SK-N-SH (cell line): ENCODE measurements around the gene KRTAP10-1. TPM values are rescaled to one million over a fixed set of nuclear protein-coding genes. Genes with fewer than 3 reads are reported as not detected.
A peak's percentile ranks its signal among the peaks of the same experiment; 100 is the strongest.

ENCODE experiments used
- CTCF ChIA-PET: fragments of 300-600, 350-600 bp; formaldehyde crosslinking; extraction: SDS; loops from one replicate; lab custom pipeline; 2021; lab: Yijun Ruan, JAX
- POLR2A ChIA-PET: fragments of 350-600 bp; sonication (Branson Sonifier 250); formaldehyde crosslinking; extraction: SDS; loops from one replicate; lab custom pipeline; 2020; ENCODE audit warnings: antibody characterized with exemption, inconsistent platforms; lab: Yijun Ruan, JAX
- DNase-seq: peaks from one replicate; pipeline ENCODE4 v3.0.0; 2012
- H2AFZ ChIP-seq: fragments of 200-600 bp; sonication (generic); 2 replicates; pipeline ENCODE4 v1.8.1; 2016; ENCODE audit warnings: antibody characterized with exemption, mild to moderate bottlenecking, low read depth
- H3F3A ChIP-seq: fragments of 200-600 bp; sonication (generic); replicated peaks from 2 replicates; pipeline ENCODE3; 2016; ENCODE audit warnings: antibody characterized with exemption, mild to moderate bottlenecking; ENCODE audit not compliant: insufficient read depth
- H3K27ac ChIP-seq, 2 experiments: fragments of 200-500 bp in 1 of 2; fragments of 200-600 bp in 1 of 2; sonication (Bioruptor generic) in 1 of 2; sonication (generic), shearing (Covaris generic) in 1 of 2; 2 replicates each; pipeline versions ENCODE4 v1.5.1 to v1.6.1; 2014 to 2016; ENCODE audit warnings: low read depth in 2 of 2, inconsistent platforms in 1 of 2, low read length in 1 of 2, mild to moderate bottlenecking in 1 of 2, mixed read lengths in 1 of 2
- H3K27me3 ChIP-seq: fragments of 200-600 bp; sonication (generic), shearing (Covaris generic); 2 replicates; pipeline ENCODE4 v1.6.1; 2016; ENCODE audit warnings: mixed run types; ENCODE audit not compliant: insufficient read depth
- H3K36me3 ChIP-seq, 2 experiments: fragments of 200-500 bp in 1 of 2; fragments of 200-600 bp in 1 of 2; sonication (Bioruptor generic) in 1 of 2; sonication (generic) in 1 of 2; replicated peaks in 1 of 2; 2 replicates each; pipeline versions ENCODE3 to v1.5.1; 2014 to 2016; ENCODE audit warnings: low read length in 1 of 2, mild to moderate bottlenecking in 1 of 2; ENCODE audit not compliant: insufficient read depth in 2 of 2, control insufficient read depth in 1 of 2
- H3K4me1 ChIP-seq, 2 experiments: fragments of 200-500 bp in 1 of 2; fragments of 200-600 bp in 1 of 2; sonication (Bioruptor generic) in 1 of 2; sonication (generic), shearing (Covaris generic) in 1 of 2; 2 replicates each; pipeline versions ENCODE4 v1.5.1 to v1.6.1; 2014 to 2016; ENCODE audit warnings: low read depth in 1 of 2, low read length in 1 of 2, mixed run types in 1 of 2; ENCODE audit not compliant: insufficient read depth in 2 of 2, control insufficient read depth in 1 of 2
- H3K4me2 ChIP-seq: fragments of 200-600 bp; sonication (generic), shearing (Covaris generic); 2 replicates; pipeline ENCODE4 v1.6.1; 2017; ENCODE audit warnings: mixed run types
- H3K4me3 ChIP-seq, 2 experiments: fragments of 200-500 bp in 1 of 2; fragments of 200-600 bp in 1 of 2; sonication (Bioruptor generic) in 1 of 2; sonication (generic), shearing (Covaris generic) in 1 of 2; 2 replicates each; pipeline versions ENCODE4 v1.5.1 to v1.8.1; 2014 to 2016; ENCODE audit warnings: low read depth in 2 of 2, inconsistent platforms in 1 of 2, low read length in 1 of 2, mild to moderate bottlenecking in 1 of 2, mixed read lengths in 1 of 2, moderate library complexity in 1 of 2
- H3K79me2 ChIP-seq: fragments of 200-600 bp; sonication (generic); 2 replicates; pipeline ENCODE4 v1.8.1; 2017; ENCODE audit warnings: mild to moderate bottlenecking; ENCODE audit not compliant: insufficient read depth
- H3K9ac ChIP-seq: fragments of 200-600 bp; sonication (generic); 2 replicates; pipeline ENCODE4 v1.6.1; 2017; ENCODE audit warnings: mixed run types
- H3K9me2 ChIP-seq: fragments of 200-600 bp; sonication (generic); 2 replicates; pipeline ENCODE4 v1.6.1; 2017; ENCODE audit warnings: mixed run types
- H3K9me3 ChIP-seq: fragments of 200-600 bp; sonication (generic); 2 replicates; pipeline ENCODE4 v1.6.1; 2017; ENCODE audit warnings: mixed run types, mild to moderate bottlenecking, moderate library complexity
- H4K20me1 ChIP-seq: fragments of 200-600 bp; sonication (generic); 2 replicates; pipeline ENCODE4 v1.6.1; 2017; ENCODE audit warnings: mild to moderate bottlenecking, mixed run types; ENCODE audit not compliant: insufficient read depth
- CHD2 ChIP-seq: fragments of 150-350 bp; IDR thresholded peaks from 2 replicates; pipeline ENCODE4 v1.6.1; 2018; ENCODE audit warnings: low read length; ENCODE audit not compliant: partially characterized antibody
- EZH2phosphoT487 ChIP-seq: fragments of 200-600 bp; sonication (generic); IDR thresholded peaks from 2 replicates; pipeline ENCODE4 v1.6.1; 2017; ENCODE audit warnings: low read depth, mixed run types, mild to moderate bottlenecking, antibody characterized with exemption, moderate library complexity, borderline replicate concordance
- GABPA ChIP-seq: IDR thresholded peaks from 2 replicates; pipeline ENCODE4 v1.4.0; 2012; ENCODE audit warnings: low read depth, mild to moderate bottlenecking
- GATA2 ChIP-seq: sonication (generic); formaldehyde crosslinking; IDR thresholded peaks from 2 replicates; pipeline ENCODE4 v1.5.0; 2020; ENCODE audit warnings: mild to moderate bottlenecking, missing genetic modification reagents
- MEF2A ChIP-seq: IDR thresholded peaks from 2 replicates; pipeline ENCODE4 v1.4.0; 2012; ENCODE audit warnings: low read depth, borderline replicate concordance
- POLR2AphosphoS5 ChIP-seq: IDR thresholded peaks from 2 replicates; pipeline ENCODE4 v1.6.1; 2012; ENCODE audit warnings: low read depth, low read length
- RAD21 ChIP-seq: IDR thresholded peaks from 2 replicates; pipeline ENCODE4 v1.6.1; 2012; ENCODE audit warnings: mild to moderate bottlenecking, low read length
- SMC3 ChIP-seq: IDR thresholded peaks from 2 replicates; pipeline ENCODE4 v1.6.1; 2012; ENCODE audit warnings: low read depth, low read length, improper control_type of control experiment
- TAF1 ChIP-seq: IDR thresholded peaks from 2 replicates; pipeline ENCODE4 v1.6.1; 2012; ENCODE audit warnings: low read depth, mild to moderate bottlenecking, low read length, moderate library complexity, borderline replicate concordance
- TCF12 ChIP-seq: IDR thresholded peaks from 2 replicates; pipeline ENCODE4 v1.4.0; 2012
- whole genome bisulfite sequencing: methylation state at CpG from one replicate; pipeline ENCODE4 v1.1.6; 2017; ENCODE audit warnings: low lambda C conversion rate; 5-methylcytosine and 5-hydroxymethylcytosine counted together
- polyA plus RNA-seq, 3 experiments: library from polyadenylated mRNA; depleted of rRNA; stranded (reverse); fragments of >200 nt; gene quantifications; 2 replicates each; pipeline ENCODE4 v1.2.3, GENCODE V29; 2012
- TF ChIP-seq, protein P1 (sequence below): IDR thresholded peaks from 2 replicates; pipeline ENCODE4 v1.4.0; 2012; ENCODE audit warnings: low read depth, borderline replicate concordance
- TF ChIP-seq, protein P2 (sequence below): IDR thresholded peaks from 2 replicates; pipeline ENCODE4; 2012
- TF ChIP-seq, protein P3 (sequence below): IDR thresholded peaks from 2 replicates; pipeline ENCODE4 v1.6.1; 2012; ENCODE audit warnings: mild to moderate bottlenecking, low read depth, low read length, moderate library complexity
- TF ChIP-seq, protein P4 (sequence below): IDR thresholded peaks from 2 replicates; pipeline ENCODE4 v1.4.0; 2012; ENCODE audit warnings: low read depth

KRTAP10-1 gene
- polyA plus RNA-seq, 1 of the 3 experiments (the other 2 are of a cell fraction), result not detected

DNA sequence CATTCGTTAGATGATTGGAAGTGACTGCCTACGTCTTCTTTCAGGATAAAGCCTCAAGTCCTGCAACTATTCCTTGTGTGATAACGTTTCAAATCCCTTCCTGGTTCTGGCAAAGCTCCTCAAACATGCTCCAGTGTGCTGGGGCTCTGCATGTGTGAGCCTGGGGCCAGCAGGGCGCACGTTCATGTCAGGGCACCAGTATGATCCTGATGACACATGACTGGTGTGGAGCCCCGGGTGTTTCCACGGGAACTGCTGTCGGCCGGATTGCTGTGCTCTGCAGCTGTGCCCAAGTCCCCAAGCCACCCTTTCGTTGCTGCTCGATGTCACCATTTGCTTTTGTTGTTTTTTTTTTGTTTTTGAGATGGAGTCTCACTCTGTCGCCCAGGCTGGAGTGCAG is 21.3 kb downstream of the KRTAP10-1 start:
- CTCF ChIA-PET, result interaction anchor here (1.0 to 1.6 kb wide), 2 partner anchors 8 to 275 kb away, joined by 3 to 6 read pairs; no protein-coding TSS in a partner anchor
- no peak for DNase-seq

DNA sequence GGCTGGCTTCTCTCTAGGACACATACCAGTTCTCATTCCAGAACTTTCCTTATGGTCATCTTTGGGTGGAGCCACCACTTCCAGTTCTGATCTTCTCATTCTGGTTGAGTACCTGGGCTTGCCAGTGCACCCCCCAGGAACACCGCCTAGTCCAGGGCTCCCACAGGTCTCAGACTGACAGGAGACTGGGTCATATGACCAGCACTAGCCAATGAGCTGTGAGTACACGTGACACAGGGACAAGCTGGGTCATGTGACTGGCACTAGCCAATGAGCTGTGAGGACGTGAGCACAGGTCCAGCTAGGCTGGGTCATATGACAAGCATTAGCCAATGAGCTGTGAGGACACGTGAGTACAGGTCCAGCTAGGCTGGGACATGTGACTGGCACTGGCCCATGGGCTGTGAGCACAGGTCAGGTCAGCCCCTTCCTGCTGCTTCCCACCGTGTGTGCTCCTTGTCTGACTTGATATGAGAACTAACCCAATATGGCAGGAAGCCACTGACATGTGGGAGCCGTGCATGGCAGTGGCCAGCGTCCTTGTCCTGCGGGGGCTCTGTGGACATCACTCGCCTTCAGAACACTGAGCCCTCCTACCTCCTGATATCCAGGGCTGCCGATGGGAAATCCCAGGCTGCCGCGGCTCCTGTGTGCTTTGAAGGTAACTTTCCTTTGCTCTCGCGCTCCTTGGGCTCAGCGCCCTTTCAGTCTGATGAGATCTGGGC is 22.7 kb downstream of the KRTAP10-1 start:
- peak overlapping the region; percentile 70 to 86 for H3K4me3 ChIP-seq
- no peak for TF ChIP-seq SMC3
- TF ChIP-seq, protein P1, sequence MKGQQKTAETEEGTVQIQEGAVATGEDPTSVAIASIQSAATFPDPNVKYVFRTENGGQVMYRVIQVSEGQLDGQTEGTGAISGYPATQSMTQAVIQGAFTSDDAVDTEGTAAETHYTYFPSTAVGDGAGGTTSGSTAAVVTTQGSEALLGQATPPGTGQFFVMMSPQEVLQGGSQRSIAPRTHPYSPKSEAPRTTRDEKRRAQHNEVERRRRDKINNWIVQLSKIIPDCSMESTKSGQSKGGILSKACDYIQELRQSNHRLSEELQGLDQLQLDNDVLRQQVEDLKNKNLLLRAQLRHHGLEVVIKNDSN, result peak; percentile 100
- TF ChIP-seq POLR2AphosphoS5, result peak; percentile 82
- no peak for TF ChIP-seq EZH2phosphoT487
- TF ChIP-seq CHD2, result peak; percentile 82
- TF ChIP-seq, protein P2, sequence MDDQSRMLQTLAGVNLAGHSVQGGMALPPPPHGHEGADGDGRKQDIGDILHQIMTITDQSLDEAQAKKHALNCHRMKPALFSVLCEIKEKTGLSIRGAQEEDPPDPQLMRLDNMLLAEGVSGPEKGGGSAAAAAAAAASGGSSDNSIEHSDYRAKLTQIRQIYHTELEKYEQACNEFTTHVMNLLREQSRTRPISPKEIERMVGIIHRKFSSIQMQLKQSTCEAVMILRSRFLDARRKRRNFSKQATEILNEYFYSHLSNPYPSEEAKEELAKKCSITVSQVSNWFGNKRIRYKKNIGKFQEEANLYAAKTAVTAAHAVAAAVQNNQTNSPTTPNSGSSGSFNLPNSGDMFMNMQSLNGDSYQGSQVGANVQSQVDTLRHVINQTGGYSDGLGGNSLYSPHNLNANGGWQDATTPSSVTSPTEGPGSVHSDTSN, result peak; percentile 30; the same call in 1 of the 2 replicates
- TF ChIP-seq RAD21, result no peak
- TF ChIP-seq, protein P3, sequence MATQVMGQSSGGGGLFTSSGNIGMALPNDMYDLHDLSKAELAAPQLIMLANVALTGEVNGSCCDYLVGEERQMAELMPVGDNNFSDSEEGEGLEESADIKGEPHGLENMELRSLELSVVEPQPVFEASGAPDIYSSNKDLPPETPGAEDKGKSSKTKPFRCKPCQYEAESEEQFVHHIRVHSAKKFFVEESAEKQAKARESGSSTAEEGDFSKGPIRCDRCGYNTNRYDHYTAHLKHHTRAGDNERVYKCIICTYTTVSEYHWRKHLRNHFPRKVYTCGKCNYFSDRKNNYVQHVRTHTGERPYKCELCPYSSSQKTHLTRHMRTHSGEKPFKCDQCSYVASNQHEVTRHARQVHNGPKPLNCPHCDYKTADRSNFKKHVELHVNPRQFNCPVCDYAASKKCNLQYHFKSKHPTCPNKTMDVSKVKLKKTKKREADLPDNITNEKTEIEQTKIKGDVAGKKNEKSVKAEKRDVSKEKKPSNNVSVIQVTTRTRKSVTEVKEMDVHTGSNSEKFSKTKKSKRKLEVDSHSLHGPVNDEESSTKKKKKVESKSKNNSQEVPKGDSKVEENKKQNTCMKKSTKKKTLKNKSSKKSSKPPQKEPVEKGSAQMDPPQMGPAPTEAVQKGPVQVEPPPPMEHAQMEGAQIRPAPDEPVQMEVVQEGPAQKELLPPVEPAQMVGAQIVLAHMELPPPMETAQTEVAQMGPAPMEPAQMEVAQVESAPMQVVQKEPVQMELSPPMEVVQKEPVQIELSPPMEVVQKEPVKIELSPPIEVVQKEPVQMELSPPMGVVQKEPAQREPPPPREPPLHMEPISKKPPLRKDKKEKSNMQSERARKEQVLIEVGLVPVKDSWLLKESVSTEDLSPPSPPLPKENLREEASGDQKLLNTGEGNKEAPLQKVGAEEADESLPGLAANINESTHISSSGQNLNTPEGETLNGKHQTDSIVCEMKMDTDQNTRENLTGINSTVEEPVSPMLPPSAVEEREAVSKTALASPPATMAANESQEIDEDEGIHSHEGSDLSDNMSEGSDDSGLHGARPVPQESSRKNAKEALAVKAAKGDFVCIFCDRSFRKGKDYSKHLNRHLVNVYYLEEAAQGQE, result no peak
- no peak for TF ChIP-seq TCF12
- 0 out of 2 replicates have a peak, but pooled peaks have one; percentile 38 for TF ChIP-seq GABPA

More for the DNA sequence above, 21.3 kb downstream of the KRTAP10-1 start:
- TF ChIP-seq RAD21 (no peak), GATA2 (CRISPR knock-in tag) (no peak), SMC3 (no peak), MEF2A (no peak), TAF1 (no peak)
- TF ChIP-seq, protein P3, result no peak
- TF ChIP-seq, protein P4, sequence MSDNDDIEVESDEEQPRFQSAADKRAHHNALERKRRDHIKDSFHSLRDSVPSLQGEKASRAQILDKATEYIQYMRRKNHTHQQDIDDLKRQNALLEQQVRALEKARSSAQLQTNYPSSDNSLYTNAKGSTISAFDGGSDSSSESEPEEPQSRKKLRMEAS, result no peak
- TF ChIP-seq, all 33 proteins: peak for 0
- no peaks in the 10 kb centered on the region for H3K27me3 ChIP-seq
- H3K4me2 ChIP-seq, result peak overlapping the region; percentile 74
- WGBS, result 49% methylated on average over 12 of the region's 12 CpGs
- H3K9ac ChIP-seq, result 0 out of 2 replicates have a peak overlapping the region, but pooled peaks have one; percentile 65
- H3K4me3 ChIP-seq, result peak overlapping the region; percentile 70 to 86
- no peaks in the 10 kb centered on the region for H3K9me3 ChIP-seq
- no peaks in the 10 kb centered on the region for H4K20me1 ChIP-seq
- H3F3A ChIP-seq, result no peaks in the 10 kb centered on the region
- no peaks in the 10 kb centered on the region for H3K36me3 ChIP-seq
- no peaks in the 10 kb centered on the region for H3K9me2 ChIP-seq
- H2AFZ ChIP-seq, result no peak overlapping the region
- peaks cover 11% of the 10 kb centered on the region; the same call in 1 of the 2 replicates for H3K79me2 ChIP-seq
- H3K4me1 ChIP-seq, result peaks cover 0 to 18% of the 10 kb centered on the region in 2 experiments; a peak in 1 of 4 replicates
- H3K27ac ChIP-seq, result no peak overlapping the region
- POLR2A ChIA-PET, result no interaction called here

More for the DNA sequence above, 22.7 kb downstream of the KRTAP10-1 start:
- H2AFZ ChIP-seq, result peak overlapping the region; percentile 69
- no peaks in the 10 kb centered on the region for H3K9me3 ChIP-seq
- H3K9me2 ChIP-seq, result no peaks in the 10 kb centered on the region
- H3K36me3 ChIP-seq, result no peaks in the 10 kb centered on the region
- WGBS, result 9% methylated on average over 7 of the region's 15 CpGs
- DNase-seq, result peak; percentile 98
- H3K9ac ChIP-seq, result peak overlapping the region; percentile 65
- H3F3A ChIP-seq, result no peaks in the 10 kb centered on the region
- no peaks in the 10 kb centered on the region for H3K27me3 ChIP-seq
- ChIA-PET POLR2A (no interaction called here), CTCF (interaction anchor here (0.9 to 1.0 kb wide), 2 partner anchors 30 to 276 kb away, joined by 3 read pairs; no protein-coding TSS in a partner anchor)
- no peaks in the 10 kb centered on the region for H4K20me1 ChIP-seq
- H3K79me2 ChIP-seq, result peaks cover 11% of the 10 kb centered on the region; the same call in 1 of the 2 replicates
- H3K4me2 ChIP-seq, result peak overlapping the region; percentile 74
- H3K27ac ChIP-seq, result peak overlapping the region; percentile 42 to 69
- peaks cover 0 to 18% of the 10 kb centered on the region in 2 experiments; a peak in 1 of 4 replicates for H3K4me1 ChIP-seq
